Measurements from ENCODE around the gene SHB. TPM values are rescaled to one million over a fixed set of nuclear protein-coding genes. Genes with fewer than 3 reads are reported as not detected.

The SHB gene
- total RNA-seq, 1 experiment from 2014 or later: 56.4 TPM

- no peaks in the 10 kb centered on the region for H3F3A ChIP-seq (ENCODE audit: low read length, unreplicated experiment)
- H3K27me3 ChIP-seq (ENCODE audit: low read length): no peaks in the 10 kb centered on the region
- H3K79me2 ChIP-seq (ENCODE audit: low read length): peaks cover under 1% of the 10 kb centered on the region
- no peak overlapping the region for H3K27ac ChIP-seq (ENCODE audit: low read length)
- TF ChIP-seq EZH2 (IDR thresholded peaks at IDR 0.05; ENCODE audit: low read length, unreplicated experiment): no peak
- TF ChIP-seq CTCF (conservative IDR thresholded peaks at IDR 0.05; ENCODE audit: low read depth, low read length): no peak
- no peak for TF ChIP-seq EZH2phosphoT487 (IDR thresholded peaks at IDR 0.05; ENCODE audit: borderline replicate concordance, low read length)
- intact Hi-C loops (cut with micrococcal nuclease): no loop called here
- H3K4me1 ChIP-seq (ENCODE audit: insufficient read depth, low read length): peaks cover 21% of the 10 kb centered on the region
- CTCF ChIA-PET: no interaction called here
- POLR2A ChIA-PET (ENCODE audit: unreplicated experiment): interaction anchor here (0.6 kb wide), 1 partner anchor 97 kb away, joined by 3 read pairs; no protein-coding TSS in a partner anchor
- peak; percentile 65 for DNase-seq
- no peaks in the 10 kb centered on the region for H4K20me1 ChIP-seq (ENCODE audit: low read length)
- H2AFZ ChIP-seq (ENCODE audit: low read length): no peak overlapping the region
- H3K9me3 ChIP-seq (ENCODE audit: low read length): no peaks in the 10 kb centered on the region
- peak; percentile 9; the same call in 1 of the 2 replicates for ATAC-seq
- peak overlapping the region; percentile 8; the same call in 1 of the 2 replicates for H3K4me2 ChIP-seq (ENCODE audit: low read length)
- no peak overlapping the region for H3K4me3 ChIP-seq (ENCODE audit: low read length)
- no TSS peak for BruUV-seq (replicated peaks)
- no peak overlapping the region for H3K9ac ChIP-seq (ENCODE audit: low read length)
- H3K9me2 ChIP-seq (replicated peaks; ENCODE audit: low read length): no peaks in the 10 kb centered on the region
- no peaks in the 10 kb centered on the region for H3K36me3 ChIP-seq (ENCODE audit: low read depth, low read length)
These were observed 4.9 kb upstream of the SHB start for GRCh38 chr9:38073882-38074281.

GRCh38 chr9:38071470-38072134 is 2.6 kb upstream of the SHB start:
- H2AFZ ChIP-seq (ENCODE audit: low read length): no peak overlapping the region
- H3K36me3 ChIP-seq (ENCODE audit: low read depth, low read length): peaks cover 4% of the 10 kb centered on the region; the same call in 1 of the 2 replicates
- no peak for ATAC-seq
- H3F3A ChIP-seq (ENCODE audit: low read length, unreplicated experiment): no peaks in the 10 kb centered on the region
- peaks cover 21% of the 10 kb centered on the region for H3K4me1 ChIP-seq (ENCODE audit: insufficient read depth, low read length)
- no peaks in the 10 kb centered on the region for H3K9me2 ChIP-seq (replicated peaks; ENCODE audit: low read length)
- H3K79me2 ChIP-seq (ENCODE audit: low read length): peaks cover 24% of the 10 kb centered on the region
- BruUV-seq (replicated peaks): no TSS peak
- CTCF ChIA-PET: no interaction called here
- DNase-seq: no peak
- POLR2A ChIA-PET (ENCODE audit: unreplicated experiment): no interaction called here
- H3K4me2 ChIP-seq (ENCODE audit: low read length): no peak overlapping the region
- no peak overlapping the region for H3K9ac ChIP-seq (ENCODE audit: low read length)
- H4K20me1 ChIP-seq (ENCODE audit: low read length): peaks cover 17% of the 10 kb centered on the region
- no peak overlapping the region for H3K4me3 ChIP-seq (ENCODE audit: low read length)
- no peaks in the 10 kb centered on the region for H3K9me3 ChIP-seq (ENCODE audit: low read length)
- no peak overlapping the region for H3K27ac ChIP-seq (ENCODE audit: low read length)
- TF ChIP-seq EZH2 (IDR thresholded peaks at IDR 0.05; ENCODE audit: low read length, unreplicated experiment) (no peak), EZH2phosphoT487 (IDR thresholded peaks at IDR 0.05; ENCODE audit: borderline replicate concordance, low read length) (no peak), CTCF (conservative IDR thresholded peaks at IDR 0.05; ENCODE audit: low read depth, low read length) (no peak)
- intact Hi-C loops (cut with micrococcal nuclease): no loop called here
- no peaks in the 10 kb centered on the region for H3K27me3 ChIP-seq (ENCODE audit: low read length)
